Stomach (tissue), 9 donors: Measurements from ENCODE around the gene RETREG1. TPM values are rescaled to one million over a fixed set of nuclear protein-coding genes. Genes with fewer than 3 reads are reported as not detected.

Experiments used
- DNase-seq, 2 donors: peaks; one replicate each; pipeline versions ENCODE4 v3.0.0 to v3.0.0-alpha.2; 2013 to 2019
- H3K27ac ChIP-seq, 5 donors: fragments of 200-600 bp in 4 of 5; sonication (generic) in 4 of 5; one replicate each; pipeline ENCODE4 v1.5.1; 2013 to 2019; ENCODE audit warnings: mild to moderate bottlenecking in 1 of 5, moderate library complexity in 1 of 5
- H3K27me3 ChIP-seq, 3 donors: fragments of 200-600 bp; sonication (generic); one replicate each; pipeline ENCODE4 v1.5.1; 2017 to 2019; ENCODE audit warnings: mixed run types in 1 of 3
- H3K36me3 ChIP-seq, 4 donors: fragments of 200-600 bp; sonication (generic); 1 replicate in 3 of 4; 2 replicates in 1 of 4; pipeline ENCODE4 v1.5.1; 2016 to 2019
- H3K4me1 ChIP-seq, 4 donors: fragments of 200-600 bp; sonication (generic); one replicate each; pipeline ENCODE4 v1.5.1; 2016 to 2019
- H3K4me3 ChIP-seq, 4 donors: fragments of 200-600 bp; sonication (generic) in 3 of 4; one replicate each; pipeline ENCODE4 v1.5.1; 2016 to 2019; ENCODE audit warnings: mild to moderate bottlenecking in 1 of 4
- H3K9me3 ChIP-seq, 4 donors: fragments of 200-600 bp; sonication (generic); one replicate each; pipeline ENCODE4 v1.5.1; 2016 to 2019
- CTCF ChIP-seq, 7 experiments: fragments of 450-650 bp in 4 of 7; fragments of 200-600 bp in 3 of 7; sonication (generic) in 3 of 7; IDR thresholded peaks; one replicate each; pipeline ENCODE4 v1.5.1; 2016 to 2019; ENCODE audit warnings: antibody characterized with exemption in 7 of 7, control low read depth in 2 of 7, mild to moderate bottlenecking in 1 of 7
- EP300 ChIP-seq: sonication (generic); formaldehyde crosslinking; IDR thresholded peaks from one replicate; pipeline ENCODE4 v1.6.1; 2017; ENCODE audit warnings: antibody characterized with exemption
- POLR2A ChIP-seq, 4 donors: fragments of 450-650 bp; IDR thresholded peaks; one replicate each; pipeline ENCODE4 v1.6.1; 2016; ENCODE audit warnings: antibody characterized with exemption in 4 of 4, control low read depth in 2 of 4, mild to moderate bottlenecking in 1 of 4, moderate library complexity in 1 of 4
- POLR2AphosphoS5 ChIP-seq, 3 donors: sonication (generic); formaldehyde crosslinking; IDR thresholded peaks; one replicate each; pipeline ENCODE4 v1.6.1; 2016; ENCODE audit warnings: antibody characterized with exemption in 3 of 3
- WGBS, 5 donors: extraction: QIAGEN DNeasy Blood & Tissue Kit in 3 of 5; methylation state at CpG; one replicate each; pipeline versions ENCODE4 v1.1.5 to v1.1.7; 2013 to 2018; 5-methylcytosine and 5-hydroxymethylcytosine counted together
- intact Hi-C: fragments of 100-400 bp; cut with DNase I; formaldehyde crosslinking; loops from one replicate; pipeline ENCODE4 v1.15.1; 2023; ENCODE audit warnings: low total_unique reads
- polyA plus RNA-seq, 3 donors: library from polyadenylated mRNA; stranded (reverse); fragments of 200-250 nt; gene quantifications; one replicate each; pipeline ENCODE4 v1.2.3, GENCODE V29; 2013
- total RNA-seq, 5 donors: library from RNA; depleted of rRNA; stranded (reverse); fragments of >200 nt; gene quantifications; one replicate each; pipeline versions ENCODE4 v1.1.0 to v1.2.3, GENCODE V29; 2014 to 2016
- donor health status: healthy with polysubstance abuse.
- donor health status: Bipolar disorder and iron deficiency.
- donor health status: healthy.

Gene RETREG1
- total and polyA plus RNA-seq, 8 donors: 7.1 to 71.2 (median 23.9) TPM

GRCh38 chr5:16600397-16600796 lies 16.4 kb downstream of the RETREG1 start:
- no peak for TF ChIP-seq POLR2A (IDR thresholded peaks at IDR 0.05)
- no peak for TF ChIP-seq CTCF (IDR thresholded peaks at IDR 0.05)
- TF ChIP-seq EP300: no peak
- TF ChIP-seq POLR2AphosphoS5 (IDR thresholded peaks at IDR 0.05): no peak
- no peaks in the 10 kb centered on the region for H3K36me3 ChIP-seq
- no peak overlapping the region for H3K27ac ChIP-seq
- DNase-seq: peak in 1 of 2 donors; percentile 72
- no peaks in the 10 kb centered on the region for H3K9me3 ChIP-seq
- H3K27me3 ChIP-seq: no peaks in the 10 kb centered on the region
- WGBS, 5 donors: 20 to 26% (median 25%) methylated on average over 7 of the region's 7 CpGs
- no peak overlapping the region for H3K4me3 ChIP-seq
- intact Hi-C loops: no loop called here
- peaks cover 0 to 11% (median 4%) of the 10 kb centered on the region in 4 donors for H3K4me1 ChIP-seq

- no peak for DNase-seq
- Histone ChIP-seq H3K27ac (no peak overlapping the region), H3K9me3 (no peaks in the 10 kb centered on the region), H3K4me1 (peaks cover 0 to 11% (median 4%) of the 10 kb centered on the region in 4 donors), H3K27me3 (no peaks in the 10 kb centered on the region), H3K4me3 (no peak overlapping the region), H3K36me3 (no peaks in the 10 kb centered on the region)
- TF ChIP-seq CTCF (IDR thresholded peaks at IDR 0.05) (no peak), POLR2A (IDR thresholded peaks at IDR 0.05) (no peak), EP300 (no peak), POLR2AphosphoS5 (IDR thresholded peaks at IDR 0.05) (no peak)
- intact Hi-C loops: no loop called here
- WGBS, 5 donors: 83 to 90% (median 84%) methylated on average over 10 of the region's 10 CpGs
These were observed 18.7 kb downstream of the RETREG1 start for GRCh38 chr5:16597946-16598694.

GRCh38 chr5:16596581-16596940 lies 20.2 kb downstream of the RETREG1 start:
- peaks cover 0 to 13% (median 5%) of the 10 kb centered on the region in 4 donors for H3K4me1 ChIP-seq
- H3K27ac ChIP-seq: no peak overlapping the region
- no peaks in the 10 kb centered on the region for H3K9me3 ChIP-seq
- H3K4me3 ChIP-seq: no peak overlapping the region
- 82 to 88% (median 86%) methylated on average over 5 of the region's 5 CpGs for whole genome bisulfite sequencing, 5 donors
- H3K36me3 ChIP-seq: no peaks in the 10 kb centered on the region
- TF ChIP-seq POLR2A (IDR thresholded peaks at IDR 0.05) (no peak), POLR2AphosphoS5 (IDR thresholded peaks at IDR 0.05) (no peak), CTCF (IDR thresholded peaks at IDR 0.05) (no peak), EP300 (no peak)
- intact Hi-C loops: no loop called here
- no peaks in the 10 kb centered on the region for H3K27me3 ChIP-seq
- no peak for DNase-seq

GRCh38 chr5:16595881-16596580 lies 20.8 kb downstream of the RETREG1 start:
- Histone ChIP-seq H3K4me3 (no peak overlapping the region), H3K27me3 (no peaks in the 10 kb centered on the region), H3K4me1 (peaks cover 0 to 14% (median 5%) of the 10 kb centered on the region in 4 donors), H3K36me3 (no peaks in the 10 kb centered on the region), H3K9me3 (no peaks in the 10 kb centered on the region), H3K27ac (no peak overlapping the region)
- TF ChIP-seq CTCF (IDR thresholded peaks at IDR 0.05): no peak
- no peak for TF ChIP-seq EP300
- TF ChIP-seq POLR2A (IDR thresholded peaks at IDR 0.05): no peak
- TF ChIP-seq POLR2AphosphoS5 (IDR thresholded peaks at IDR 0.05): no peak
- no peak for DNase-seq
- intact Hi-C loops: no loop called here
- 82 to 88% (median 87%) methylated on average over 6 of the region's 6 CpGs for WGBS, 5 donors
